HG03469 (cell line): ENCODE results near the gene CDHR2.

ENCODE experiments used
- ATAC-seq: cut with Tn5 transposase; IDR thresholded peaks from one replicate; pipeline ENCODE4 v1.9.1; 2021; ENCODE audit warnings: mild to moderate bottlenecking, moderate library complexity, moderate number of reproducible peaks; ENCODE audit not compliant: unreplicated experiment

Gene CDHR2

GRCh38 chr5:176527246-176528222 is 21.6 kb upstream of the CDHR2 start:
- no peak for ATAC-seq

- ATAC-seq = no peak
Measured at GRCh38 chr5:176528301-176528700, 20.8 kb upstream of the CDHR2 start.

GRCh38 chr5:176528761-176529115 is 20.4 kb upstream of the CDHR2 start:
- ATAC-seq = no peak

- ATAC-seq = no peak
Measured at GRCh38 chr5:176529116-176529740, 19.9 kb upstream of the CDHR2 start.

- ATAC-seq = no peak
Measured at GRCh38 chr5:176529741-176530141, 19.4 kb upstream of the CDHR2 start.

GRCh38 chr5:176530393-176530982 is 18.7 kb upstream of the CDHR2 start:
- no peak for ATAC-seq

GRCh38 chr5:176530983-176531901 is 17.9 kb upstream of the CDHR2 start:
- ATAC-seq = no peak

- ATAC-seq = no peak
Measured at GRCh38 chr5:176531902-176532493, 17.1 kb upstream of the CDHR2 start.

GRCh38 chr5:176532795-176533194 is 16.3 kb upstream of the CDHR2 start:
- no peak for ATAC-seq

- no peak for ATAC-seq
Measured at GRCh38 chr5:176533390-176533789, 15.8 kb upstream of the CDHR2 start.

GRCh38 chr5:176533894-176534611 is 15.1 kb upstream of the CDHR2 start:
- no peak for ATAC-seq

- no peak for ATAC-seq
Measured at GRCh38 chr5:176534640-176535039, 14.5 kb upstream of the CDHR2 start.

GRCh38 chr5:176535101-176535663 is 14.0 kb upstream of the CDHR2 start:
- ATAC-seq = no peak

- ATAC-seq = no peak
Measured at GRCh38 chr5:176535664-176536131, 13.4 kb upstream of the CDHR2 start.

GRCh38 chr5:176536132-176536901 is 12.8 kb upstream of the CDHR2 start:
- ATAC-seq = no peak

- peak; percentile 43 for ATAC-seq
Measured at GRCh38 chr5:176536902-176537553, 12.1 kb upstream of the CDHR2 start, which contains the start of gene RNF44. RNF44 (minus strand) TSS chr5:176537402; CDS start chr5:176532472, 4,930 bp downstream.

- ATAC-seq = peak; percentile 49
Measured at GRCh38 chr5:176537554-176538229, 11.4 kb upstream of the CDHR2 start.
